Uterine smooth muscle cell (primary cell): ENCODE data around the gene TMEM253. TPM values are rescaled to one million over a fixed set of nuclear protein-coding genes. Genes with fewer than 3 reads are reported as not detected.

Experiments used
- total RNA-seq: library from RNA; depleted of rRNA; stranded (reverse); fragments of >200 nt; gene quantifications from 2 replicates; pipeline ENCODE4 v1.2.3, GENCODE V29; 2014

TMEM253 gene
- not detected in 2 replicates for total RNA-seq

DNA sequence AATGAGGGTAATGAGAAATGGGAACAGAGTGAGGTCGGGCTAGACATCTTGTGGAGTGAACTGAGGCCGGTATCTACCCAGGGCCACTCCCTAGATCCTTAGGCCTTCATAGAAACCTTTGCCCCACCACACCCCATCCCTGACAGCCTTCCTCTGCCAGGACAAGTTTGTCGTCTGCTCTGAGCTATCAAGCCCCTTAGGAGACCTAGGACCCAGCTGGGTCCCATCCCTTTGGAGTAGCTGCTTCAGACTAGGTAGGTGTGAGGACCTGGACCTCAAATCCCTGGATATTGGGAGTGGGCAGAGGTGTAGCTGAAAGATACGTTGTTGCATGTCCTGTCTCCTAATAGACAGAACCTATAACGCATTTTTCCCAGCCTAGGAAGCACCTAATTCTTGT is at the start of gene TMEM253:
TSS of gene TMEM253 (plus strand) at position 136 of the 400 bp plus-strand sequence. CDS start 278 bp downstream, outside the sequence.

DNA sequence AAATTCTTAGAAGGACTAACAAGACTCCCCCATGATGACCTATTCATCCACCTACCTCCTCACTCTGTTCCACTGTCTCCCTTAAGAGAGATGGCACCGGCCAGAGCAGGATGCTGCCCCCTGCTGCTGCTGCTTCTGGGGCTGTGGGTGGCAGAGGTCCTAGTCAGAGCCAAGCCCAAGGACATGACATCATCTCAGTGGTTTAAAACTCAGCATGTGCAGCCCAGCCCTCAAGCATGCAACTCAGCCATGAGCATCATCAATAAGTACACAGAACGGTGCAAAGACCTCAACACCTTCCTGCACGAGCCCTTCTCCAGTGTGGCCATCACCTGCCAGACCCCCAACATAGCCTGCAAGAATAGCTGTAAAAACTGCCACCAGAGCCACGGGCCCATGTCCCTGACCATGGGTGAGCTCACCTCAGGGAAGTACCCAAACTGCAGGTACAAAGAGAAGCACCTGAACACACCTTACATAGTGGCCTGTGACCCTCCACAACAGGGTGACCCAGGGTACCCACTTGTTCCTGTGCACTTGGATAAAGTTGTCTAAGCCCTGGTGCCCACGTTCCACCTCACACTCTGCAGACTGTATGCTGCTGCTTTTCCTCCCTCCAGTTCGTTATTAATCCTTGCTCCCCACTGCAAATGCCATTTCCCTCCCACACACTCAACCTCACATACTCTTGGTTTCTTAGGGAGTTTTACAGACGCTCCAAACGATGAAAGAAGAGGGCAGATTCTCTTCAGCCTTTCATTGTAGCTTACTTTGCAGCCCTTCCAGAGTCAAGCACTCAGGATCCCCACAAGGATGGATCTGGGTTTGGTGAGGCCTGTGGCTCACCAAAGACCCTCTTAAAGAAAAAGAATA is 42.8 kb upstream of the TMEM253 start, which contains the start of gene RNASE8:
TSS of gene RNASE8 (plus strand) at position 20 of the 873 bp plus-strand sequence. CDS start at position 91, 71 bp downstream.

DNA sequence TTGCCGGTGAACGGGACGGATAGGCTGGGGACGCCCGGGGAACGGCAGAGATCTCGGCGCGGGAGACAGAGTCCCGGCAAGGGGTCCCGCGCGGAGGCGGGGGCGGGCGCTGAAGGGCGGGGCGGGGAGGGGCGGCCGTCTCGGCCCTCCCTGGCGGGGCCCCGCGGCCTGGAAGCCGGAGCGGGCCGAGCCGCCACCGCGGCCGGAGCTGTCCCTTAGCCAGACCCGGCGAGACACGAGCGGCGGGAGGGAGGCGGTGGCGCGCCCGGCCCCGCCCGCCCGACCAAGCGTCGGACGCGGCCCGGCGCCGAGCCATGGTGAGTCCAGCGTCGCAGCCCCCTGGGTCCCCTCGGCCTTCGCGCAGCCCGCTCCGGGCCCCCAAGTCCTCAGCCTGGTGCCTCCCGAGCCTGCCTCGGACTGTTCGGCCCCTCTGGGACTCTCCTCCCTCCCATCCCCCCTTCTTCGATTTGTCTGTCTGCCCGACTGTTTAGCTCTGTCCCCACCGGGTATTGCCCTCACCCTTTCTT is 30.7 kb upstream of the TMEM253 start, which contains the start of gene ARHGEF40:
TSS of gene ARHGEF40 (plus strand) at position 222 of the 527 bp plus-strand sequence. CDS start at position 315, 93 bp downstream.

DNA sequence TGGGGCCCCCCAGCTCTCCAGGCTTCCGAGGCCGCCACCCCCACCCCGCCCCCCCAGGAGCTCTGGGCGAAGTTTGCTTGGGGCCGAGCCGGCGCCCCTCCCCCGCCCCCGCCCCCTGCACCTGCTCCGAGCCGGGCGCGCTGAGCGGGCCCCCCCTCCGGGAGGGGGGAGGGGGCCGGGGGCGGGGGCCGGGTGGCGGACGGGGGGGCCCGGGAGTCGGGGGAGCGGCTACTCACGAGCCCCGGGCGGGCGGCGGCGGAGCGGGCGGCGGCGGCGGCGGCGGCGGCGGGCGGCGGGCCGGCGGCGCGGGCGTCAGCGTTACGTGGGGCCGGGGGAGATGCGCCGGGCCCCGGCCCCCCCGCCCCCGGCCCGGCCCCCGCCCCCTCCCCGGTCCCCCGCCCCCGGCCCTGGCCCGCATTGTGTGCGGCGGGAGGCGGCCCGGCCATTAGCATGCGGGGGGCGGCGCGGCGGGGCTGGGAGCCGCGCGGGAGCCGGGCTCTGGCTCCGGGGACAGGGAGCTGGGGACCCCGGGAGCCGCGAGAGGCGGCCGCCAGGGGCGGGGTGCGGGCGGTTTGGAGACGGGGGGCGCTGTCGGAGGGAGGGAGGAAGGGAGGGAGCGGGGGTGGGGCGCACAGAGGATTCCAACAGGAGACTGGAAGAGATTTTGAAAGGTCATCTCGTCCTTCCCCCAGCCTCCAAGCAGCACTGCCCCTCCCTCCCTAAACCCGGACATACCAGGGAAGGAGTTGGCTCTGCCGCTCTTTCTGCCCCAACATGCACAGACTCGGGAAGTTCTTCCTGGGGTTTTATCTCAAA is 2.6 kb upstream of the TMEM253 start, which contains the start of gene ZNF219:
TSS of gene ZNF219 (minus strand) at position 580 of the 816 bp plus-strand sequence. CDS start 5,064 bp downstream, outside the sequence.

Other genes starting within 250 kb of the TMEM253 start
- gene RNASE3, start 209.7 kb upstream of the TMEM253 start, total RNA-seq = not detected in 2 replicates
- gene RNASE2, start 145.6 kb upstream of the TMEM253 start, total RNA-seq = not detected in 2 replicates
- gene METTL17, start 111.1 kb upstream of the TMEM253 start, total RNA-seq = 42.4 and 75.1 TPM in 2 replicates
- gene SLC39A2, start 101.8 kb upstream of the TMEM253 start, total RNA-seq = 0.22 TPM in 1 of 2 replicates, not detected in the other
- 0.44 and 0.75 TPM in 2 replicates for gene NDRG2, start 76.0 kb upstream of the TMEM253 start, total RNA-seq
- not detected in 2 replicates for gene TPPP2, start 70.8 kb upstream of the TMEM253 start, total RNA-seq
- gene RNASE13, start 66.3 kb upstream of the TMEM253 start, total RNA-seq = not detected in 2 replicates
- not detected in 2 replicates for gene RNASE7, start 58.7 kb upstream of the TMEM253 start, total RNA-seq
- not detected in 2 replicates for gene RNASE8, start 43.2 kb upstream of the TMEM253 start, total RNA-seq
- 42.8 and 43.9 TPM in 2 replicates for gene ARHGEF40, start 30.8 kb upstream of the TMEM253 start, total RNA-seq
- 2.2 and 2.5 TPM in 2 replicates for gene ZNF219, start 2.4 kb upstream of the TMEM253 start, total RNA-seq
- gene OR5AU1, start 55.0 kb downstream of the TMEM253 start, total RNA-seq = not detected in 2 replicates
- gene HNRNPC, start 168.4 kb downstream of the TMEM253 start, total RNA-seq = 676 and 818 TPM in 2 replicates
- under 0.01 TPM in 1 of 2 replicates, not detected in the other for gene RPGRIP1, start 179.0 kb downstream of the TMEM253 start, total RNA-seq